Heart left ventricle (tissue), 13 donors: ENCODE data around the gene CASP5.
"Not testable (repeated sequence)": the region's sequence is repeated elsewhere in the genome, so short reads cannot be mapped to it uniquely, and the experiment has no call there.

Experiments
- CTCF ChIP-seq, 12 donors: fragments of 200-600 bp; sonication (generic) in 4 of 12; IDR thresholded peaks; one replicate each; pipeline versions ENCODE4 v1.5.0 to v1.8.0; 2018 to 2022; ENCODE audit warnings: antibody characterized with exemption in 12 of 12, mild to moderate bottlenecking in 5 of 12
- POLR2A ChIP-seq, 2 donors: fragments of 450-650 bp; IDR thresholded peaks; one replicate each; pipeline ENCODE4 v1.6.1; 2017; ENCODE audit warnings: antibody characterized with exemption in 2 of 2, mild to moderate bottlenecking in 2 of 2, moderate library complexity in 2 of 2
- donor health status: ischemic (EF 13 %, LVEDD 7.1; RV severe dilation, severe dysfunction).
- donor health status: DM: no; HTN: yes; CAD: no.
- donor health status: DM: no; HTN: no; CAD: no.
- donor health status: ischemic (EF 25% LVEDD 6.9; RV normal size, moderate dysfunction).
- donor health status: ischemic (EF 25% LVEDD 5.7; RV mildly dilated, moderate dysfunction).
- donor health status: ischemic (EF 35%, LVEDD 5.7; RV mildly dilated, moderate dysfunction).
- donor health status: nonischemic (EF 11% LVEDD 7.7; RV severe dilation, severe dysfunction).
- donor health status: DM: yes; HTN: yes; CAD: no.
- donor health status: PGD.
- donor health status: ischemic (EF 29% LVEDD 5.4; RV normal size, mild dysfunction).
- donor health status: nonischemic (EF 23%, LVEDD 6.1; RV moderate dilation, normal function).

GRCh38 chr11:105044557-105045524 lies 21.9 kb upstream of the CASP5 start, which contains the start of gene CARD16:
- TF ChIP-seq CTCF (IDR thresholded peaks at IDR 0.05), result not testable (repeated sequence)
- TF ChIP-seq POLR2A (IDR thresholded peaks at IDR 0.05), result peak in 1 of 2 donors; percentile 23
